ENCODE measurements around the gene IRAG1.

IRAG1 gene

DNA sequence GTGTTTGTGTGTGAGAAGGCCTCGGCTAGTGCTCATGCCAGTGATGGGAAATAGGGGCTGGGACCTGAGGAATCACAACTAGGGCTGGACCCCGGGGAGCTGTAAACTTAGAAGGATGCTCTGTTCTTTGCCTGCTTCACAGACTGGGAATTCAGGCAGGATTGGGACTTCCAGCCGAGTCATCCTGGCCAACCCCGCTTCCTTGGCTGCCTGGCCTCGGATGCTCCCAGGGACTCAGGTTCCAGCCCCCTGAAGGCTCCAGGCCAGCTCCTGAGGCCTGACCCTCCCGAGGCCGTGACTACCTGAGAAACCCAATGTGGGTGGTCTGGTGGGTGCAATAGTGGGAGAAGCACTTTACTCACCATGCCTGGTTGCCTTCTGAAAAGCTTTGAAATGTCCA, 44.7 kb downstream of the IRAG1 start:
- no peak for DNase-seq (ENCODE audit: low read depth in 2 of 2)

DNA sequence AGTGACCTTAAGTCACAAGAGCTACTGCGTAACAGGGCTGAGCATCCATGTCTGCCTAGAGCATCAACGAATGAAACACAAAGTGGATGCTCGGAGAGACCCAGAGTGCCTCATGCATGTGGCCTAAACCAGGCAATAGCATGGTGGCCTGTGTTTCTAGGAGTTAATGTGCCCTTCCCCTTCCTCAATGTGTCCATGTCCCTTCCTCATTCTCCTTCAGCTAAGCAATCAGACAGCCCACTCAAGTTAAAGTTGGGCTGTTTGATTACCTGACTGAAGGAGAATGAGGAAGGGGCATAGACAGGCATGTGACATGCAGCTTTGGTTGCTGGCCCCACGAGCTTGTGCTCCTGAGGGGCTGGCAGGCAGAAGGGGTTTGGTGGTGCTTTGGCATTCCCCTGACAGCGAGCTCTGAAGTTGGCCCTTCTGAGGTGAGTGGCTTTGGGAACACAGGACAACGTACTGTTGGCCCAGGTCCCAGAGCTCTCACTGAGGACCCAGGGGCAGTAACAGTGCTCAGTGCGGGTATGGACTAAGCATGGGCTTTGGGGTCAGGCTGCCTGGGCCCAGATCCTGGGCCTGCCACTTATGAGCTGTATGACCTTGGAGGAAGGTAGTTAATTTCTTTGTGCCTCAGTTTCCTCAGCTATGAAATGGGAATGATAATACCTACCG, 46.7 kb downstream of the IRAG1 start:
- no peak for DNase-seq (ENCODE audit: low read depth in 2 of 2)

DNA sequence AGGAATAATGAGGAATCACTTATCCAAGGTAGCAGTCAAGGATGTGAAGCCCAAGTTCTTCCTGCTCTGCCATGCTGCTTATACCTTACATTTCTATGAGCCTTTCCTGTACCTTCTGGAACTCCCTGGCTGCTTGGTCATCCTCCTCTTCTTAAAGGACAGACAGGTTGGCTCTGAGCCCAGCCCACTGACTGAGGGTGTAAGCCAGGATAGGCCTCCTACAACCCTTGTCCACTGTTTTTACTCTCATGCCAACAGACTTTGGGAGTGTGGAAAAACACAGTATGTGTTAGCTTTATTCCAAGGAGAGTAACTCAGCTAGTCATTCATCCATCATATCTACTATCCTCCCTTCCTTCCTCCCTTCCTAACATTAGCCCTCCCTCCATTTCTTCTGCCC, 47.5 kb downstream of the IRAG1 start:
- no peak for DNase-seq (ENCODE audit: low read depth in 2 of 2)

GRCh38 chr11:10645212-10645795, 48.3 kb downstream of the IRAG1 start:
- DNase-seq (ENCODE audit: low read depth in 2 of 2), result no peak
